Rectal smooth muscle tissue (tissue), 1 donor: ENCODE data around the gene TTC39B.

Experiments used
- H3K27ac ChIP-seq: one replicate; pipeline ENCODE4 v1.7.0; 2013; ENCODE audit warnings: low read depth, low read length, inconsistent platforms
- H3K27me3 ChIP-seq: one replicate; pipeline ENCODE4 v1.7.0; 2013; ENCODE audit warnings: low read length; ENCODE audit not compliant: control insufficient read depth, insufficient read depth
- H3K36me3 ChIP-seq: one replicate; pipeline ENCODE4 v1.7.0; 2013; ENCODE audit warnings: low read length; ENCODE audit not compliant: control insufficient read depth, insufficient read depth
- H3K4me1 ChIP-seq: one replicate; pipeline ENCODE4 v1.7.0; 2013; ENCODE audit warnings: low read length; ENCODE audit not compliant: control insufficient read depth, insufficient read depth
- H3K4me3 ChIP-seq: one replicate; pipeline ENCODE4 v1.7.0; 2013; ENCODE audit warnings: low read length
- H3K9ac ChIP-seq: one replicate; pipeline ENCODE4 v1.7.0; 2013; ENCODE audit warnings: low read length

The TTC39B gene

DNA sequence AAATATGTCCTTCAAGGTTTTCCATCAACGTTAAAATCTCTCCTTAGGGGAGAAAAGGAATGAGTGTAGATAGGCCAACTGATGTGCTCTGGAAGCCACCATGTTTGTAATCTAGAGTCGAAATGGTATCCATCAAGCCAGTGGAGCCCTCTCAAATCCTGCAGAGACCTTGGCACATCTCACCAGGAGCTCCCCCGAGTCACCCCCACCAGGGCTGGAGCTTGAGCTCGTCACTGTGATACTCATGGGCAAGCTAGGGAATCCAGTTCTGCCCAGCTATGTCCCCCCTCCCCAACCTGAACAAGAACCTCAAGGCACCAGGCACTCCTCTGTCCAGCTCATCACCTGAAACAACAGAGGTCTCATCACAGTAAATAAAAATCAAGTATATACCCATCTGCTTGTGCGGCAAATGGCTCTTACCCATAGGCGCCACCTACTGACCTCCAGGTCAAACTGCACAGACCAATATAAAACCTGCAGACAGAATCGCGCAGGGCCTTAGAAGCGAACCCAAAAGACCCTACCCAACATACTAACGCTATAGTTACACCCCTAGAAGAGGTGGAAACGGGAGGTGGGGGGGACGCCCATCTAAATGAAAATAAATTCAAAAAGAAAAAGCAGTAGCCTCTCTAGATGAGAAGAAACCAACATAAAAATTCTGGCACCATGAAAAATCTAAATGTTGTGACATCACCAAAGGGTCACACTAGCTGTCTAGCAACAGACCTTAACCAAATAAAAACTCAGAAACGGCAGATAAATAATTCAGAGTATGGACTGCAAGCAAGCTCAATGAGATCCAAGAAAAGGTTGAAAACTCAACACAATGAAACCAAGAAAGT, 75.0 kb downstream of the TTC39B start:
- Histone ChIP-seq H3K36me3 (no peaks in the 10 kb centered on the region), H3K4me3 (no peak overlapping the region), H3K27me3 (no peaks in the 10 kb centered on the region), H3K27ac (no peak overlapping the region), H3K4me1 (no peaks in the 10 kb centered on the region), H3K9ac (no peak overlapping the region)

DNA sequence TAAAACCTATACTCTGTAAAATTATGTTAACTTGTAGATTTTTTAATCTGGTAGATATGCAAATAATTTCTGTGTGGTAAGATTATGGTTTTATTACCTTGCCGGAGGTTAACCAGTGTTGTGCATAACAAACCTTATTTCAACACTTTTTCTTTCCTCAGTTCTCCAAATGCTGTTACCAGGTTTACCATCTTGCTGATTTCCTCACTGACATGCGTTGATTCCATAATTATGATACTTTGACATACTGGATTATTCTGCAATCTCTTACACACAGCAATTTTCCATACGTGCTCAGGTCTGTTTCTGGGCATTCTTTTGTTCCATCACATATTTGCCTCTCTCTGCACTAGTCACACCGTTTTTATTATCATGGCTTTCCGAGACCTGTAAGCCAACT, 77.6 kb downstream of the TTC39B start:
- no peak overlapping the region for H3K27ac ChIP-seq
- no peaks in the 10 kb centered on the region for H3K27me3 ChIP-seq
- no peak overlapping the region for H3K4me3 ChIP-seq
- H3K36me3 ChIP-seq, result no peaks in the 10 kb centered on the region
- no peaks in the 10 kb centered on the region for H3K4me1 ChIP-seq
- H3K9ac ChIP-seq, result no peak overlapping the region

- Histone ChIP-seq H3K36me3 (no peaks in the 10 kb centered on the region), H3K9ac (no peak overlapping the region), H3K4me3 (no peak overlapping the region), H3K27me3 (no peaks in the 10 kb centered on the region), H3K27ac (no peak overlapping the region), H3K4me1 (no peaks in the 10 kb centered on the region)
Observed at GRCh38 chr9:15227491-15227890, 79.5 kb downstream of the TTC39B start.

DNA sequence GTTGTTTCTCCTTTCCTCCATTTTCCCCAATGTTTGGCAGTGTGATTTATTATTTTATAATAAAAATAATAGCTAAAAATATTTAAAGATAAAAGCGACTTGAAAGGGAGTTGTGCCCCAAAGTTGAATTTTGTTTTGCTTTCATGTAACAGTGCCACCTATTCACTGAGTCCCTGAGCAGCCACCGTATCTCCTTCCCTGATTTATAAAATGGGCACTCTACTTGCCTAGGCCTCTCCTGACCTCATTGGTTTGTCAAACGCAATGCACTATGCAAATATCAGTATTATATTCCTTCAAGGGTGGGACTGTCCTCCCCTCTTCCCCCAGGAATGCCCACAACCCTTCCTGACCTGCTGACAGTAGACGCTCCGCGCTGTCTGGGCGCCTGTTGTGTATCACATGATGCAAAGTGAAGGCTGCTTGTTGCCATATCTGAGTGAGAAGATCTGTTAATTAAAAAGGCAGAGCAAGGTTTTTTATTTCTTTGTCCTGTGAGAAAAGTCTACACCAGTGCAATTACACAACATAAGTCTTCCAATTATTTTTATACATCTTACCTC, 81.4 kb downstream of the TTC39B start:
- no peaks in the 10 kb centered on the region for H3K27me3 ChIP-seq
- H3K36me3 ChIP-seq, result no peaks in the 10 kb centered on the region
- no peak overlapping the region for H3K4me3 ChIP-seq
- no peaks in the 10 kb centered on the region for H3K4me1 ChIP-seq
- H3K27ac ChIP-seq, result no peak overlapping the region
- no peak overlapping the region for H3K9ac ChIP-seq

DNA sequence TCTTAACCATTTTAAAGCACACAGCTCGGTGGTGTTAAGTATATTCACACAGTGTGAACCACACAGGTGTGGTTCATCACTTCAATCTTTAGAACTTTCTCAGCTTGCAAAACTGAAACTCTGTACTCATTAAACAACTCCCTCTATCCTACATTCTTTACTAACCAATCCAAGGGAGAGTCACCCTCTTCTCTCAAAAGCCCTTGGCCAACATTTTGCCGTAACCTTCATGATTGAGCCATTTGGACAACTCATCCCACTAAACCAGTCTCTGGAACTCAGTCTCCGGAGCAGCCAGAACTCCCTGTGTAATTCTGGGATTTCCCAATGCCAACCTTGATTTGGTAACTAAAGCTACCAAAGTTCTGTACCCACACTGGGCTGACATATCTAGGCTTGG, 84.7 kb downstream of the TTC39B start:
- H3K36me3 ChIP-seq, result no peaks in the 10 kb centered on the region
- H3K27me3 ChIP-seq, result no peaks in the 10 kb centered on the region
- H3K9ac ChIP-seq, result no peak overlapping the region
- H3K27ac ChIP-seq, result no peak overlapping the region
- no peaks in the 10 kb centered on the region for H3K4me1 ChIP-seq
- no peak overlapping the region for H3K4me3 ChIP-seq

DNA sequence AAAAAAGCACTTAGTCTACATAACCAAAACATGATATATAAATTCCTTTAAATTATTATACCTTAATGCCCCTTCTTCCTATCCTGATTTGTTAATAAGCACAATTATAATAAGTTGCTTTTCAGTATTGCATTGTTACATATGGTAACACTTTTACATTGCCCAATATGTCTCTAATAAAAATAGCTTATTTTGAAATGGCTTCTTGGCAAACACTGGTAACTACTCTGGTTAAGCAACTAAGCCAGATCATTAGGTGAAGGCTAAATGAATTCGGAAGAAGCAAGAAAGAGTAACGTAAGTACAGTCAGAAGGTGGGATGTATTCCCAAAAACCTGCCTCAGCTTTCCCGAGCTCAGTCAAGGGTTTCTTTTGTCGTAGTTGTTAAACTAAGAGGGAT, 85.3 kb downstream of the TTC39B start:
- Histone ChIP-seq H3K27ac (no peak overlapping the region), H3K4me1 (no peaks in the 10 kb centered on the region), H3K36me3 (no peaks in the 10 kb centered on the region), H3K4me3 (no peak overlapping the region), H3K9ac (no peak overlapping the region), H3K27me3 (no peaks in the 10 kb centered on the region)

GRCh38 chr9:15220658-15221318, 86.2 kb downstream of the TTC39B start:
- Histone ChIP-seq H3K27me3 (no peaks in the 10 kb centered on the region), H3K4me1 (no peaks in the 10 kb centered on the region), H3K9ac (no peak overlapping the region), H3K4me3 (no peak overlapping the region), H3K27ac (no peak overlapping the region), H3K36me3 (no peaks in the 10 kb centered on the region)

GRCh38 chr9:15219546-15219945, 87.5 kb downstream of the TTC39B start:
- H3K4me1 ChIP-seq, result no peaks in the 10 kb centered on the region
- no peak overlapping the region for H3K27ac ChIP-seq
- no peaks in the 10 kb centered on the region for H3K36me3 ChIP-seq
- H3K4me3 ChIP-seq, result no peak overlapping the region
- H3K27me3 ChIP-seq, result no peaks in the 10 kb centered on the region
- H3K9ac ChIP-seq, result no peak overlapping the region

GRCh38 chr9:15218994-15219393, 88.0 kb downstream of the TTC39B start:
- H3K36me3 ChIP-seq, result no peaks in the 10 kb centered on the region
- no peaks in the 10 kb centered on the region for H3K27me3 ChIP-seq
- no peaks in the 10 kb centered on the region for H3K4me1 ChIP-seq
- no peak overlapping the region for H3K27ac ChIP-seq
- no peak overlapping the region for H3K4me3 ChIP-seq
- no peak overlapping the region for H3K9ac ChIP-seq

GRCh38 chr9:15213249-15213648, 93.8 kb downstream of the TTC39B start:
- H3K36me3 ChIP-seq, result peaks cover 4% of the 10 kb centered on the region
- no peak overlapping the region for H3K9ac ChIP-seq
- H3K4me1 ChIP-seq, result no peaks in the 10 kb centered on the region
- H3K27me3 ChIP-seq, result no peaks in the 10 kb centered on the region
- no peak overlapping the region for H3K27ac ChIP-seq
- H3K4me3 ChIP-seq, result no peak overlapping the region

- Histone ChIP-seq H3K27me3 (no peaks in the 10 kb centered on the region), H3K36me3 (peaks cover 4% of the 10 kb centered on the region), H3K4me1 (no peaks in the 10 kb centered on the region), H3K4me3 (no peak overlapping the region), H3K9ac (no peak overlapping the region), H3K27ac (no peak overlapping the region)
Observed at GRCh38 chr9:15211815-15212495, 95.1 kb downstream of the TTC39B start.

- Histone ChIP-seq H3K4me1 (no peaks in the 10 kb centered on the region), H3K27me3 (no peaks in the 10 kb centered on the region), H3K4me3 (no peak overlapping the region), H3K9ac (no peak overlapping the region), H3K36me3 (peaks cover 4% of the 10 kb centered on the region), H3K27ac (no peak overlapping the region)
Observed at GRCh38 chr9:15211160-15211814, 95.7 kb downstream of the TTC39B start.
